HepG2 (cell line): ENCODE results near the gene HDAC4. TPM values are rescaled to one million over a fixed set of nuclear protein-coding genes. Genes with fewer than 3 reads are reported as not detected.

Experiments used
- ARHGAP35 ChIP-seq: sonication (generic); formaldehyde crosslinking; IDR thresholded peaks from 2 replicates; pipeline ENCODE4 v1.9.0; 2022; ENCODE audit warnings: mild to moderate bottlenecking, inconsistent platforms, moderate library complexity, missing genetic modification reagents, borderline replicate concordance
- HDAC1 ChIP-seq: sonication (generic); formaldehyde crosslinking; IDR thresholded peaks from 2 replicates; pipeline ENCODE4 v1.5.1; 2020; ENCODE audit warnings: mild to moderate bottlenecking, missing genetic modification reagents
- MIXL1 ChIP-seq: IDR thresholded peaks from 2 replicates; pipeline ENCODE4 v1.6.1; 2016
- MTA3 ChIP-seq: sonication (generic); formaldehyde crosslinking; IDR thresholded peaks from 2 replicates; pipeline ENCODE4 v1.4.0; 2020; ENCODE audit warnings: missing genetic modification reagents
- MTERF4 ChIP-seq: sonication (generic); formaldehyde crosslinking; IDR thresholded peaks from 2 replicates; pipeline ENCODE4 v1.8.0; 2023; ENCODE audit warnings: mild to moderate bottlenecking, missing genetic modification reagents
- MXD3 ChIP-seq: IDR thresholded peaks from 2 replicates; pipeline ENCODE4 v1.6.1; 2016; ENCODE audit warnings: mild to moderate bottlenecking, missing biosample characterization, missing genetic modification reagents
- MXD4 ChIP-seq: IDR thresholded peaks from 2 replicates; pipeline ENCODE4 v1.6.1; 2016; ENCODE audit warnings: mild to moderate bottlenecking, missing biosample characterization, missing genetic modification reagents
- PPARG ChIP-seq: conservative IDR thresholded peaks from 2 replicates; pipeline ENCODE4 v1.6.1; 2016; ENCODE audit warnings: missing biosample characterization, missing genetic modification reagents
- RFXAP ChIP-seq: sonication (generic); formaldehyde crosslinking; IDR thresholded peaks from 2 replicates; pipeline ENCODE4 v1.4.0; 2020; ENCODE audit warnings: missing genetic modification reagents, borderline replicate concordance
- THAP7 ChIP-seq: sonication (generic); formaldehyde crosslinking; IDR thresholded peaks from 2 replicates; pipeline ENCODE4 v1.8.1; 2023; ENCODE audit warnings: mild to moderate bottlenecking, missing genetic modification reagents
- ZNF569 ChIP-seq: sonication (generic); formaldehyde crosslinking; IDR thresholded peaks from 2 replicates; pipeline ENCODE4 v1.5.0; 2020; ENCODE audit warnings: mild to moderate bottlenecking, missing genetic modification reagents, moderate library complexity, borderline replicate concordance
- ZNF841 ChIP-seq: sonication (generic); formaldehyde crosslinking; IDR thresholded peaks from 2 replicates; pipeline ENCODE4 v1.8.1; 2023; ENCODE audit warnings: missing genetic modification reagents, borderline replicate concordance
- polyA plus RNA-seq, 8 experiments: library from polyadenylated mRNA; depleted of rRNA in 3 of 8; stranded (reverse) in 7 of 8; unstranded in 1 of 8; fragments of >200 nt; fragmentation: Illumina TruSeq in 4 of 8; extraction: Trizol in 4 of 8; gene quantifications; 2 replicates each; pipeline versions ENCODE4 v1.2.1 to v1.2.3, GENCODE V29; 2011 to 2016; ENCODE audit warnings: low read depth in 4 of 8, missing spikeins in 1 of 8, mixed read lengths in 1 of 8; ENCODE audit not compliant: insufficient read depth in 1 of 8
- total RNA-seq, 5 experiments: library from RNA; depleted of rRNA; stranded (reverse); fragments of >200 nt; fragmentation: Illumina TruSeq; extraction: Trizol; gene quantifications; 2 replicates each; pipeline ENCODE4 v1.2.3, GENCODE V29; 2016; ENCODE audit warnings: low read depth in 1 of 5
- TF ChIP-seq, protein P1 (sequence below): sonication (generic); formaldehyde crosslinking; IDR thresholded peaks from 2 replicates; pipeline ENCODE4 v1.4.0; 2020; ENCODE audit warnings: missing genetic modification reagents, low read depth, mild to moderate bottlenecking, borderline replicate concordance

HDAC4 gene
- total and polyA plus RNA-seq, 2 of the 13 experiments (the other 11 are each of a cell fraction or from before 2014, with no cell fraction given) = 10.1 to 11.5 TPM

- TF ChIP-seq MTERF4 (CRISPR knock-in tag) = no peak
- no peak for TF ChIP-seq MIXL1 (CRISPR knock-in tag)
- no peak for TF ChIP-seq MXD3 (CRISPR knock-in tag)
- no peak for TF ChIP-seq MXD4 (CRISPR knock-in tag)
- TF ChIP-seq HDAC1 (CRISPR knock-in tag) = no peak
- TF ChIP-seq MTA3 (CRISPR knock-in tag) = no peak
- no peak for TF ChIP-seq THAP7
- TF ChIP-seq ZNF569 = no peak
- TF ChIP-seq, protein P1, sequence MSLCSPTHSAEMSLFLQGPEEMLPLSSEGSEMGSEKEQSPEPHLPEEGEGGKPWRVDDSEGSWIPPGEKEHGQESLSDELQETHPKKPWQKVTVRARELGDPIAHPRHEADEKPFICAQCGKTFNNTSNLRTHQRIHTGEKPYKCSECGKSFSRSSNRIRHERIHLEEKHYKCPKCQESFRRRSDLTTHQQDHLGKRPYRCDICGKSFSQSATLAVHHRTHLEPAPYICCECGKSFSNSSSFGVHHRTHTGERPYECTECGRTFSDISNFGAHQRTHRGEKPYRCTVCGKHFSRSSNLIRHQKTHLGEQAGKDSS (CRISPR knock-in tag) = no peak
- no peak for TF ChIP-seq ARHGAP35
- no peak for TF ChIP-seq PPARG (CRISPR knock-in tag)
- TF ChIP-seq RFXAP (CRISPR knock-in tag) = no peak
- TF ChIP-seq ZNF841 (CRISPR knock-in tag) = no peak
These were observed 227.5 kb downstream of the HDAC4 start (continued) for GRCh38 chr2:239173301-239173700.
